Stimulated activated CD4-positive, alpha-beta T cell treated with anti-CD3 and anti-CD28 coated beads, Interleukin-12 subunit alpha, Interleukin-12 subunit beta, amount 100 ng/mL, for 24 hours (primary cell): ENCODE data around the gene MAPK1.
"Not testable (repeated sequence)": the region's sequence is repeated elsewhere in the genome, so short reads cannot be mapped to it uniquely, and the experiment has no call there.

Experiments used
- DNase-seq, 2 experiments: peaks; one replicate each; pipeline ENCODE4 v3.0.0-alpha.2; 2020; ENCODE audit warnings: low read depth in 2 of 2

MAPK1 gene

GRCh38 chr22:21758091-21758864, 109.2 kb downstream of the MAPK1 start:
- DNase-seq = no peak

- DNase-seq = no peak
These were observed 111.6 kb downstream of the MAPK1 start for GRCh38 chr22:21755851-21756284.

DNA sequence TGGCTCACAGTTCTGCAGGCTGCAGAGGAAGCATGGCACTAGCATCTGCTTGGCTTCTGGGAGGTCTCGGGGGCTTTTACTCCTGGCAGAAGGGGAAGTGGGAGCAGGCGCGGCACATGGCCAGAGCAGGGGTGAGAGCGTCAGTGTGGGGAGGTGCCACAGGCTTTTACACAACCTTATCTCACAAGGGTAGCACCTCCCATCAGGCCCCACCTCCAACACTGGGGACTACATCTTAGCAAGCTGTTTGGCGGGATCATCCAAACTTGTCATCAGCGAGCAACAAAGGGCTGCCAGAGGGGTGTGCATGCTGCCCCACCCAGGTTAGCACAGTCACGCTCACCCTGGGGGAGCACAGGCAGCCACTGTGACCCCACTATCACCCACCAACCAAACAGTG, 112.9 kb downstream of the MAPK1 start:
- DNase-seq = no peak

DNA sequence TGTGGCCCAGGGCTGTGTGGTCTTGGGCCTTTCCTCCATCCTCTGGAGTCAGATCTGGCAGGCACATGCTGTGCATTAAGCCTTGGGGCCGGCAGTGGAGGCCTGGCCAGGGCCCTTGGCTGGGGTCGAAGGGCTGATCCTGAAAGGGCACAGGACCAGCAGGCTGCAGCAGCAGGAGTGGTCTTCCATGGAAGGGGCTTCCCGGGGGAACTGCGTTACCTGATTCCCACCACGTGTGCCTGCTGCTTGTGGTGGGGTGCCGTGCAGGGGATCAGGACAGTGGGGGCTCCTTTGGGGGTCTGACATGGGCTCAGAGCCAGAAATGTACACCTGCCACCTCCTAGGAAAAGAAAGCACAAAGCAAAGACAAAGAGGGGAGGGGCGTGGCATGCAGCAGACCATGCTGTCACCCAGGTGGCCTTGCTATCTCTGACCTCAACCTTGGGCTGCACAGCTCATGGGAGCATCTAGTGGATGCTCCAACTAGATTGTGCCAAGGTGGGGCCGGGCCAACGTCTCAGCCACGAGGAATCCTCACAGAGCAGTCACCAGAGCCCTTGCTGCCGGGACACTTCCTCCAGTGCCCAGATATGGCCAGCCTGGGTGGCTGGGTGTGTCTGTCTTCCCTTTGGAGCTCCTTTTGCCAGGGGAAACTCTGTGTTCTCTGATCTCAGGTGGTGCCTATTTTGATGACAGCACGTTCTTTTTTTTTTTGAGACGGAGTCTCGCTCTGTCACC, 113.9 kb downstream of the MAPK1 start:
- no peak for DNase-seq

- DNase-seq = no peak
These were observed 115.2 kb downstream of the MAPK1 start for GRCh38 chr22:21752276-21752675.

DNA sequence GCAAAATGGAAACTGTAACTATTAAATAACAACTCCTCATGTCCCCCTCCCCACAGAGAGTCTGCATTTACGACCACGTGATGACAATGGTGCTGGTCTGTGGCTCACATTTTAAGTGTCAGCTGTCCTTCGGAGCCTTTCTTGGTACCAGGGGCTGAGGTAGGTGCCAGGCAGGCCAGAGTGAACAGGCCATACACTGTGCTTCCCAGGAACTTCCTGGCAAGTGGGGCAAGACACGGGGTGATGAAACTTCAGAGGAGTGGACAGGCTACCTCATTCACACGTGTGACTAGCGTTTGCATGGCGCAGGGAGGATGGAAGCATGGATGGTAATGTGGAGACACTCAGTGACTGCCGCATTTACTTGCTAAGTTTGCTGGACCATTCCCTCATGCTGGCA, 121.5 kb downstream of the MAPK1 start:
- no peak for DNase-seq

- DNase-seq = not testable (repeated sequence)
These were observed 122.5 kb downstream of the MAPK1 start for GRCh38 chr22:21744917-21745316.

GRCh38 chr22:21741790-21742189, 125.7 kb downstream of the MAPK1 start:
- DNase-seq = no peak

GRCh38 chr22:21741059-21741458, 126.4 kb downstream of the MAPK1 start:
- DNase-seq = no peak

- no peak for DNase-seq
These were observed 127.5 kb downstream of the MAPK1 start for GRCh38 chr22:21739828-21740377.

- no peak for DNase-seq
These were observed 128.5 kb downstream of the MAPK1 start for GRCh38 chr22:21738966-21739365.

DNA sequence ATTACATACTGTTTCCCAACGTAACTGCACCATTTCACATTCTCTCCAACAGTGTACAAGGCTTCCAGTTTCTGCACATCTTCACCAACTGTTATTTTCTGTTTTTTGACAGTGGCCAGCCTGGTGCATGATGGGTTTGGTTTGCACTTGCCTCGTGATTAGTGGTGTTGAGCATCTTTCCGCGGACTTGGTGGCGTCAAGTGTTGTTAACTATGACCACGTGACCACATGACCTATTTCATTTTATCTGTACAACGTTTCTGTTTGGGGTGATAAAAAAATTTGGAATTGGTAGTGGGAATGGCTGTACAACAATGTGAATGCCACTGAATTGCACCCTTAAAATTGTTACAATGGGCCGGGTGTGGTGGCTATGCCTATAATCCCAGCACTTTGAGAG, 129.4 kb downstream of the MAPK1 start:
- DNase-seq = no peak

- no peak for DNase-seq
These were observed 130.5 kb downstream of the MAPK1 start for GRCh38 chr22:21736948-21737347.

- no peak for DNase-seq
These were observed 131.3 kb downstream of the MAPK1 start for GRCh38 chr22:21736084-21736642.

DNA sequence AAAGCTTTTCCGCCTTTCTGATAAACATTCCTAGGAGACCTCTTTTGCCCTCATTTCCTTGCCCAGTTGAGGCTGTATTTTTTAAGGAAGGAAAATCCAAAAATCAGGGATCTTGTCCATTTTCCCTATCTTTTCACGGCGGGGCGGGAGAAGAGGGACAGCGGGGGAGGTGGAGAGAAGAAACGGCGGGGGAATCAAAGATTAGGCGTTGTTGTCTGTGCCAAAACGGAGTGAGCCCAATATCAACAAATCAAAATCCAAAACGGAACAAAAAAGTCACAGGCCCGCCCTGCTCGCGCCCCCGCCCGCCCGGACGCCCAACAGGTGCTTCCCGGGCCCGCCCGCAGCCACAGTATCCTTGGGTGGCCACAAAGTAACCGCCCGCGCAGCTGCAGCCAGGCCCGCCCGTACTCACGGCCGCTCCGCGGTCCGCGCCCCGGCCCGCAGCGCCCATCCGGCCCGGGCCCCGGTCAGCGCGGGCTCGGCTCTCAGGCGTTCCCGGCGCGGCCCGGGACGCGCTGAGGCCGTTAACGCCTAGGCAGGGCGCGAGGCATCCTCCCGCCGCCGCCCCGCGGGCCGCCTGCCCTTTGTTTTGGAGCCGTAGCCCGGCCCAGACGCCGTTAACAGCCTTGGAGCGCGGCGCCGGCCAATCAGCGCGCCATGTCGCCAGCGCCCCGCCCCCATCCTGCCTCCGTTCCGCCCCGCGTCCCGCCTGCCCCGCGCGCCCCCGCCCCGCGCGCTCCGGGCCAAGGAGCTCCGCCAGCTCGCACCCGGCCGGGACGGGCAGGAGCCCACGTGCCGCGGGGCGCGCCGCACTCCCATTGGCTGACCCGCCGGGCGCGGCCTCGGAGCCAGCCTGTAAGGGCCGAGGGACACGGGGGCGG, 132.0 kb downstream of the MAPK1 start, which contains the start of gene YPEL1:
Gene YPEL1 (minus strand): TSS at position 595 of the 884 bp plus-strand sequence. CDS start 25,050 bp downstream, outside the sequence.
- peak; percentile 84 to 87 for DNase-seq

DNA sequence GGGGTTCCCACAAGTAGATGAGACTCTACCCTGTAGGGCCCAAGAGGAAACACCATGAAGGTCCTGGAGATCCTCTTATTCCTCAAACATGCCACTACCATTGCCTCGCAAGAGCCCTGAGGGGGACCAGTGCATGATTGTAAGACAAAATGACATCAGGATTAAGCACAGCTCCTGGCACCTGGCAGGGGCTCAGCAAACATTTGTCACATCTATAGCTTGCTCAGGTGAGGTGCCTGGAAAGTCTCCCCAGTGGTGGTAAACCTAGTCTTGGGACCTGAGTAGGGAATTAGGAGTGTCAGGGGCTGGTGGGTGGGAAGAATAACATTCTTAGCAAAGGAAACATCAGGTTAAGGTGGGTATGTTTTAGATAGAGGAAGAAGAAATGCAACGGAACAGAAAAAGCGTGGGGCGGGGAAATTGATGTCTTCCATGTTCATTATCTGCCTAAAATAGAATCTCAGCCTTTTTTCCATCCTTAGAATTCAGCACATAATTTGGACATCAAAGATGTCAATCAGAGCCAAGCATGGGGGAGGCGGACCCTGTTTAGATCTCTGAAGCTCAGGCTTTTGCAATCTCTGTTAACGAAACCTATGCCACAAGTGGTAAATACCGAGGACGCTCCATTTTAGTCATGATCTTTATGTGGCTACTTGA, 132.8 kb downstream of the MAPK1 start:
- DNase-seq = no peak

- DNase-seq = no peak
These were observed 135.9 kb downstream of the MAPK1 start for GRCh38 chr22:21731503-21731902.

GRCh38 chr22:21730535-21731308, 136.7 kb downstream of the MAPK1 start:
- no peak for DNase-seq

DNA sequence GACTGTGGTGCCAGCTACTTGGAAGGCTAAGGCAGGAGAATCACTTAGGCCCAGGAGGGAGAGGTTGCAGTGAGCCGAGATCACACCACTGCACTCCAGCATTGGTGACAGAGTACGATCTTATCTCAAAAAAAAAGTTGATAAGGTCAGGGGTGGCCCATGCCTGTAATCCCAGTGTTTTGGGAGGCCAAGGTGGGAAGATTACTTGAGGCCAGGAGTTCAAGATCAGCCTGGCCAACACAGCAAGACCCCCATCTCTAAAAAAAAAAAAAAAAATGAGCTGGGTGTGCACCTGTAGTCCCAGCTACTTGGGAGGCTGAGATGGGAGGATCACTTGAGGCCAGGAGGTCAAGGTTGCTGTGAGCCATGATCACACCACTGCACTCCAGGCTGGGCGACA, 138.3 kb downstream of the MAPK1 start:
- DNase-seq = not testable (repeated sequence)

DNA sequence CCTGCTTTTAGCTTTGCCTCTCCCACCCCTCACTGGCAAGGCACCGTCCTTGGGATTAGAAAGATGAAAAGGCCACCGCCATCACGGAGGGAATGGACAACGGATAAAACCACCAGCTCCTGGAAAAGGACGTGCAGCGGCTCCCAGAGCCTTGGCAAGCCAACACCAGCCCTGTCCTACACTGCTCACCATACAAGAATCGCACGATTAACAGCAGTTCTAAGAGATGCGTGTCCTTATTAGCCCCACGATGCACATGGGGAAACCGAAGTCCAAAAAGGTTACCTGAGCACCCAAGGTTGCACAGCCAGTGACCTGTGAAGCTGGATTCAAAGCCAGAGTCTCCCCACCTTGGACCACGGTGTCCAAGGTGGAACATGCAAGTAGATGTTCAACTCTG, 139.2 kb downstream of the MAPK1 start:
- DNase-seq = no peak
